ENCODE measurements around the gene IDH3G.

Gene IDH3G

DNA sequence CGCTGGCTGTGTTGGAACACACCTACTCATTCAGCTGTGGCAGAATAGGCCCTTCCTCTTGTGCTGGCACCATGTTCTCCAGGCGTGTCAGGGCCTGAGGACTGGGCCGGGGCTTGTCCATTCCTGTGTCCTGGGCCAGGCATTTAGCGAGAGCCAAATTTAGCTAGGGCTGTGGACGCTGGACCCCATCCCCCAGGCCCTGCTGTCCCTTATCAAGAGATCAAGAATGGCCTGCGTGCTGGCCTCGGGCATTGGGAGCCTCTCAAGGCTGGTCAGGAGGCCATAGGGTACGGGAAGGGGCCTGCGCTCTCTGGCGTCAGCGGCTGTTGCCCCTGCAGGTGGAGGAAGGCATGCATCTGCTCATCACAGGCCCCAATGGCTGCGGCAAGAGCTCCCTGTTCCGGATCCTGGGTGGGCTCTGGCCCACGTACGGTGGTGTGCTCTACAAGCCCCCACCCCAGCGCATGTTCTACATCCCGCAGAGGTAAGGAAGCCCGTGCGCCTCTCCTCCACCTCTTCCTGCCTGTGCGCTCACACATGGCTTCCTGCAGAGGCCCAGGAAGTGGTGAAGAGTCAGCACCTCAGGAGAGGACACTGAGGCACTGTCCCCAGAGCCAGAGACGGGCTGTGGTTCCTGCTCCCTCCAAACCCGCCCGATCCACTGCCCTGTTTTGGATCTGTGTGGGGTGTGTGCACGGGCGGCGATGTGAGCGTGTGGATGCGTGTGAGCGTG, 54.3 kb downstream of the IDH3G start:
- Histone ChIP-seq H3F3A (ENCODE audit: insufficient read depth, low read length) (no peaks in the 10 kb centered on the region), H2AFZ (ENCODE audit: low read length) (no peak overlapping the region), H3K36me3 (ENCODE audit: insufficient read depth, low read length) (no peaks in the 10 kb centered on the region), H3K79me2 (ENCODE audit: insufficient read depth, low read length) (no peaks in the 10 kb centered on the region), H3K27ac (ENCODE audit: low read depth, low read length, poor library complexity, severe bottlenecking) (no peak overlapping the region), H3K4me3 (ENCODE audit: low read depth, low read length, poor library complexity, severe bottlenecking) (no peak overlapping the region), H3K9me3 (ENCODE audit: low read length) (no peaks in the 10 kb centered on the region), H3K27me3 (ENCODE audit: insufficient read depth, low read length) (no peaks in the 10 kb centered on the region), H3K9me2 (ENCODE audit: low read depth, low read length) (no peaks in the 10 kb centered on the region), H3K4me1 (ENCODE audit: insufficient read depth, low read length, severe bottlenecking) (no peaks in the 10 kb centered on the region), H3K9ac (ENCODE audit: low read length) (no peak overlapping the region), H3K4me2 (ENCODE audit: low read length) (no peak overlapping the region), H4K20me1 (ENCODE audit: insufficient read depth, low read length) (no peaks in the 10 kb centered on the region)
- no peak for TF ChIP-seq CTCF (IDR thresholded peaks at IDR 0.05; ENCODE audit: low read length)
- no peak for TF ChIP-seq EZH2 (IDR thresholded peaks at IDR 0.05; ENCODE audit: borderline replicate concordance, low read length)

- Histone ChIP-seq H3K4me1 (ENCODE audit: insufficient read depth, low read length, severe bottlenecking) (no peaks in the 10 kb centered on the region), H2AFZ (ENCODE audit: low read length) (no peak overlapping the region)
These were observed 56.0 kb downstream of the IDH3G start for GRCh38 chrX:153738056-153738605.

DNA sequence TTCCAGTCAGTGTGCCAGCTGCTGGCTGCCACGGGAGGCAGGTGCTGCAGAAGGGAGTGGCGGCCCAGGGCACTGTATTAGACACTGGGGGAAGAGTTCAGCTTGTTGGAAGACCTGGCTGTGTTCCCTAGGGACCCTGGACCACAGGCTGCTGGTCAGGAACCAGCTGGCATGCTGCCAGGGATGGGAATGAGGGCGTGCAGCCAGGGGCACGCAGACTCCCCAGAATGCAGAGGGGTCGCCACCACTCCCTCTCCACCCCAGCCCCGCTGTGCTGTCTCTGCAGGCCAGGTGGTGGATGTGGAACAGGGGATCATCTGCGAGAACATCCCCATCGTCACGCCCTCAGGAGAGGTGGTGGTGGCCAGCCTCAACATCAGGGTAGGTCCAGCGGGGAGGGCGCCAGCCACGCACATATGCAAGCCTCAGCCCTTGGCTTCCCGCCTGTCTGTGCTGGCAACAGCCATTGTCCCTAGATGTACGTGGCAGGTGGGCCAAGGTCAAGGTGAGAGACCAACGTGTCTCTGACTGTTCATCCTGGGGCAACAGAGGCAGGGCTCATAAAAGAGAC, 57.2 kb downstream of the IDH3G start:
- Histone ChIP-seq H3K4me3 (ENCODE audit: low read depth, low read length, poor library complexity, severe bottlenecking) (no peak overlapping the region), H3K9me3 (ENCODE audit: low read length) (no peaks in the 10 kb centered on the region), H3F3A (ENCODE audit: insufficient read depth, low read length) (no peaks in the 10 kb centered on the region), H3K36me3 (ENCODE audit: insufficient read depth, low read length) (no peaks in the 10 kb centered on the region; the same call in 1 of the 2 replicates), H3K27ac (ENCODE audit: low read depth, low read length, poor library complexity, severe bottlenecking) (no peak overlapping the region), H3K4me1 (ENCODE audit: insufficient read depth, low read length, severe bottlenecking) (no peaks in the 10 kb centered on the region), H3K79me2 (ENCODE audit: insufficient read depth, low read length) (no peaks in the 10 kb centered on the region), H3K27me3 (ENCODE audit: insufficient read depth, low read length) (no peaks in the 10 kb centered on the region), H2AFZ (ENCODE audit: low read length) (no peak overlapping the region), H3K9me2 (ENCODE audit: low read depth, low read length) (no peaks in the 10 kb centered on the region), H3K4me2 (ENCODE audit: low read length) (no peak overlapping the region), H3K9ac (ENCODE audit: low read length) (no peak overlapping the region), H4K20me1 (ENCODE audit: insufficient read depth, low read length) (no peaks in the 10 kb centered on the region)
- TF ChIP-seq EZH2 (IDR thresholded peaks at IDR 0.05; ENCODE audit: borderline replicate concordance, low read length) (no peak), CTCF (IDR thresholded peaks at IDR 0.05; ENCODE audit: low read length) (no peak)

More at GRCh38 chrX:153738056-153738605, 56.0 kb downstream of the IDH3G start:
- Histone ChIP-seq H3F3A (ENCODE audit: insufficient read depth, low read length) (no peaks in the 10 kb centered on the region), H4K20me1 (ENCODE audit: insufficient read depth, low read length) (no peaks in the 10 kb centered on the region), H3K9me3 (ENCODE audit: low read length) (no peaks in the 10 kb centered on the region), H3K27ac (ENCODE audit: low read depth, low read length, poor library complexity, severe bottlenecking) (no peak overlapping the region), H3K4me2 (ENCODE audit: low read length) (no peak overlapping the region), H3K9ac (ENCODE audit: low read length) (no peak overlapping the region), H3K9me2 (ENCODE audit: low read depth, low read length) (no peaks in the 10 kb centered on the region), H3K27me3 (ENCODE audit: insufficient read depth, low read length) (no peaks in the 10 kb centered on the region), H3K4me3 (ENCODE audit: low read depth, low read length, poor library complexity, severe bottlenecking) (no peak overlapping the region), H3K79me2 (ENCODE audit: insufficient read depth, low read length) (no peaks in the 10 kb centered on the region), H3K36me3 (ENCODE audit: insufficient read depth, low read length) (no peaks in the 10 kb centered on the region)
- no peak for TF ChIP-seq CTCF (IDR thresholded peaks at IDR 0.05; ENCODE audit: low read length)
- TF ChIP-seq EZH2 (IDR thresholded peaks at IDR 0.05; ENCODE audit: borderline replicate concordance, low read length), result no peak

Measured in OCI-LY1 (cell line).